HepG2 (cell line): ENCODE measurements around the gene DSG2. TPM values are rescaled to one million over a fixed set of nuclear protein-coding genes. Genes with fewer than 3 reads are reported as not detected.

ENCODE experiments used
- DMTF1 ChIP-seq: sonication (generic); formaldehyde crosslinking; IDR thresholded peaks from 2 replicates; pipeline ENCODE4 v1.4.0; 2020; ENCODE audit warnings: mild to moderate bottlenecking, missing genetic modification reagents
- FOXK2 ChIP-seq: fragments of 450-650 bp; IDR thresholded peaks from 2 replicates; pipeline ENCODE4 v1.6.1; 2016
- FOXP4 ChIP-seq: sonication (generic); formaldehyde crosslinking; IDR thresholded peaks from 2 replicates; pipeline ENCODE4 v1.4.0; 2020; ENCODE audit warnings: missing genetic modification reagents
- IKZF5 ChIP-seq: IDR thresholded peaks from 2 replicates; pipeline ENCODE4 v1.6.1; 2018; ENCODE audit warnings: missing genetic modification reagents, mild to moderate bottlenecking, missing compliant biosample characterization
- MAFF ChIP-seq: IDR thresholded peaks from 2 replicates; pipeline ENCODE4 v1.6.1; 2011; ENCODE audit warnings: low read depth, low read length, improper control_type of control experiment
- NFKBIZ ChIP-seq: IDR thresholded peaks from 2 replicates; pipeline ENCODE4 v1.6.1; 2018; ENCODE audit warnings: missing genetic modification reagents, missing compliant biosample characterization
- THRA ChIP-seq: sonication (generic); formaldehyde crosslinking; IDR thresholded peaks from 2 replicates; pipeline ENCODE4 v1.4.0; 2020; ENCODE audit warnings: missing genetic modification reagents, borderline replicate concordance
- TRIM22 ChIP-seq: fragments of 450-650 bp; IDR thresholded peaks from 2 replicates; pipeline ENCODE4 v1.6.1; 2017
- ZFY ChIP-seq: sonication (generic); formaldehyde crosslinking; IDR thresholded peaks from 2 replicates; pipeline ENCODE4 v1.4.0; 2020; ENCODE audit warnings: missing genetic modification reagents
- ZNF205 ChIP-seq: IDR thresholded peaks from 2 replicates; pipeline ENCODE4 v1.6.1; 2018; ENCODE audit warnings: missing biosample characterization, missing genetic modification reagents
- ZNF281 ChIP-seq: sonication (generic); formaldehyde crosslinking; IDR thresholded peaks from 2 replicates; pipeline ENCODE4 v1.4.0; 2020; ENCODE audit warnings: missing genetic modification reagents, borderline replicate concordance
- ZNF460 ChIP-seq: sonication (generic); formaldehyde crosslinking; IDR thresholded peaks from 2 replicates; pipeline ENCODE4 v1.5.1; 2020; ENCODE audit warnings: missing genetic modification reagents, mild to moderate bottlenecking, borderline replicate concordance
- ZNF607 ChIP-seq: sonication (generic); formaldehyde crosslinking; IDR thresholded peaks from 2 replicates; pipeline ENCODE4 v1.5.1; 2020; ENCODE audit warnings: missing genetic modification reagents, mild to moderate bottlenecking, borderline replicate concordance
- ZNF670 ChIP-seq: sonication (generic); formaldehyde crosslinking; IDR thresholded peaks from 2 replicates; pipeline ENCODE4 v1.8.0; 2022; ENCODE audit warnings: mild to moderate bottlenecking, missing genetic modification reagents, borderline replicate concordance
- ZNF770 ChIP-seq: sonication (generic); formaldehyde crosslinking; IDR thresholded peaks from 2 replicates; pipeline ENCODE4 v1.5.0; 2020; ENCODE audit warnings: mild to moderate bottlenecking, missing genetic modification reagents
- polyA plus RNA-seq, 8 experiments: library from polyadenylated mRNA; depleted of rRNA in 3 of 8; stranded (reverse) in 7 of 8; unstranded in 1 of 8; fragments of >200 nt; fragmentation: Illumina TruSeq in 4 of 8; extraction: Trizol in 4 of 8; gene quantifications; 2 replicates each; pipeline versions ENCODE4 v1.2.1 to v1.2.3, GENCODE V29; 2011 to 2016; ENCODE audit warnings: low read depth in 4 of 8, missing spikeins in 1 of 8, mixed read lengths in 1 of 8; ENCODE audit not compliant: insufficient read depth in 1 of 8
- total RNA-seq, 5 experiments: library from RNA; depleted of rRNA; stranded (reverse); fragments of >200 nt; fragmentation: Illumina TruSeq; extraction: Trizol; gene quantifications; 2 replicates each; pipeline ENCODE4 v1.2.3, GENCODE V29; 2016; ENCODE audit warnings: low read depth in 1 of 5

DSG2 gene
- total and polyA plus RNA-seq, 2 of the 13 experiments (the other 11 are each of a cell fraction or from before 2014, with no cell fraction given) = 23.3 to 66.7 TPM

GRCh38 chr18:31512203-31512764, 14.3 kb downstream of the DSG2 start (continued):
- TF ChIP-seq IKZF5 (CRISPR knock-in tag) (0 out of 2 replicates have a peak, but pooled peaks have one; percentile 15), ZFY (CRISPR knock-in tag) (peak; percentile 38; the same call in 1 of the 2 replicates), DMTF1 (no peak), ZNF205 (CRISPR knock-in tag) (peak; percentile 58; the same call in 1 of the 2 replicates), FOXP4 (CRISPR knock-in tag) (peak; percentile 98), TRIM22 (no peak), MAFF (no peak), ZNF770 (CRISPR knock-in tag) (peak; percentile 30; the same call in 1 of the 2 replicates), ZNF670 (CRISPR knock-in tag) (no peak), ZNF281 (CRISPR knock-in tag) (0 out of 2 replicates have a peak, but pooled peaks have one; percentile 62), THRA (CRISPR knock-in tag) (peak; percentile 84), ZNF460 (CRISPR knock-in tag) (no peak; the same call in 1 of the 2 replicates), NFKBIZ (CRISPR knock-in tag) (peak; percentile 86), ZNF607 (no peak), FOXK2 (peak; percentile 76; the same call in 1 of the 2 replicates)
